Measurements from ENCODE around the gene ANKRD18A.
"Not testable (repeated sequence)": the region's sequence is repeated elsewhere in the genome, so short reads cannot be mapped to it uniquely, and the experiment has no call there.

The ANKRD18A gene

GRCh38 chr9:38622951-38623350 lies 2.6 kb upstream of the ANKRD18A start:
- no peak for DNase-seq

GRCh38 chr9:38622288-38622674 lies 1.9 kb upstream of the ANKRD18A start:
- peak; percentile 22 for DNase-seq

DNA sequence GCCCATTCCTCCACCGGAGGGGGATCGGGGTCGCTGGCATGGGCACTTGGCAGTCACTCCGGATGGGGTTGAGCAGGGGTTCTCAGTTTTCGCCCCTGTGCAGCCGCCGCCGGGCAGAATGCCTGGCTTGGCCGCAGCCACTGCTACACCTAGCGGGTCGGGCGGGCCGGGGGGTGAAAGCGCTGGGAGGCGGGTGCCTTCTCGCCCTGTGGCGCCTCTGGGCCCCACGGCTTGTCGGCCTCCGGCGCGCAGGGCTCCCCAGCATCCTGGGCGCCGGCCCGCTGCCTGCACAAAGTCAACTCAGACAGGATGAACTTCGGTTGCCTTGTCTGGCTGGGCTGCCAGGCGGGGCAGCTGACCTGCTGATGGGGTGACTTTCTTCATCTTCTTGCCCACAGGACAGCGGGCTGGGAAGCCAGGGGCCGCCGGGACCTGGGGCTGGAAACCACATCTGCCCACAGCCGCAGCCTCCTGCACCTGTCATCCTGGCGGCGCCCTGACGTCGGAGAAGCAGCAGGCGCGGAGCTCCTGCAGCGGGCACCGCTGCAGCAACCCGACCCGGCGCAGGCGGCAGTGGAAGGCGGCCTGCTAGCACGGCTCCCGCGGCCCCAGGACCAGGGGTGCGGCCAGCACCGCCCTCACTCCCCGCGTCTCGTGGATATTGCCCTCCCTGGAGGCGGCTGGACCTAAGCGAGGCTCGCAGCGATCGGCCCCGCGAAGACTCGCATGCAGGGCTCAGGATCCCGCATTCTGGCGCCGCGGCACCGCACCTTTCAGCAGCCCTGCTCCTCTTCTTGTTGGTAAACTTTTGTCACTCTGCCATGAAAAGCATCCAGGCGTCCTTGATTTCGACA lies 1.3 kb upstream of the ANKRD18A start:
- peak; percentile 44 for DNase-seq

- peak; percentile 45 for DNase-seq
Observed at GRCh38 chr9:38619556-38620447, 594 bp downstream of the ANKRD18A start.

DNA sequence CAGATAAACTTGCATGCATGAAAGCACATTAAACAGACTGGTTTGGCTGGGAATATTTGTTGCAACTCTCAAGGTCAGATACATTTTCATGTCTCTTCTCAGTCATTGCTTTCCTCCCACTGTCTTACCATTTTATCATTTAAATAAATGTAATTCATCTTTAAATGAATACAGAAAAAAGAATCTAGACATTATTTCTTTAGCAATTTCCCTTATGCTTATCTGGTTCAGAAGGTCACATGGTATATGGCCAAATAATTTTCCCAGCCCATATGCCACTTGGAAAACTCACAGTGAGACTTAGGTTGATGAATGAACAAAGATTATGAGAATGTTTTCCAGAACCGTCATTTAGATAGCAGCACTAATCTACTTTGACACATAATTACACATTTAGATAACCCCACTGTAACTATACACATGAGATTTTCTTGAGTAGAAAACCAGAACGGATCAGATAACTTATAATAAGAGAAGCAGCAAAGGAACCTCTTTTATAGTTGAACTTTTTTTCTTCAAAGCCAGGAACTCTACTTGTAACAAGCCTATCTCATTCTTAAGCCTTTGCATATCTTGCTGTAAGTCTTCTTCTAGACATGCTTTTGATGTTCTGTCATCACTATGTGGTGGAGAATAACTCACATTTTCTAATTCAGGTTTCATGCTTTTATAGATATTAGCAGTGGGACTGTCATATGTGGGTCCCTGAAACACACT lies 22.2 kb downstream of the ANKRD18A start:
- not testable (repeated sequence) for DNase-seq

DNA sequence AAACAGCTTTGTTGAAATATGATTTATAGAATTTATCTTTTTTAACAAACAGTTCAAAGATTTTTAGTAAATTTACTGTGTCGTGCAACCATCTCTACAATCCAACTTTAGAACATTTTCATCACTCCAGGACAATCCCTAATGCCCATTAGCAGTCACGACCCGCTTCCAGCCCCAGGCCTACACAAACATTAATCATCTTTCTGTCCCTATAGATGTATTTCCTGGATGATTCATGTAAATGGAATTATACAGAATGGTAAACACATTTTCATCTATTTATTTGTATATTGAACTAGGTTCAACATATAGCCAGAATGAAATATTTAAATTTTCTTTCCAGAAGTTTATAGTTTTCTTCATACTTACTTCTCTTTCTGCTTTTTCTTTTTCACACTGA lies 25.3 kb downstream of the ANKRD18A start:
- not testable (repeated sequence) for DNase-seq

GRCh38 chr9:38591346-38592063 lies 28.9 kb downstream of the ANKRD18A start:
- not testable (repeated sequence) for DNase-seq

DNA sequence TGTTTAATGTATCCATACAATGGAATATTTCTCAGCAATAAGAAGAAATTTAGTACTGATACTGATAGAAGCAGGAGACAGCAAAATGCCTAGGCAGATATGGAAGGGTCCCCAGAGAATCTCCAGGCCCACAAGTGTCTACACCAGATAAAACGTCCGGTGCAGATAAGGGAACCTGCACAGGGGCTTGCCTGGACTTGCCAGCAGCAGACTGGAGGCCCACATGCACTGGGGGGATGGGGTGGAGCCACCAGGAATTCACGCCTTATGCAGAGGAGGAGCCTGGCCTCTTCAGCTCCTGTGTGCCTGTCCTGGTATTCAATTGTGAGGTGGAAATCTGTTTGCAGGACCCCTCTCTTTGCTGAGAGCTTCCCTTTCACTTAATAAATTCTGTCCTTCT lies 36.6 kb downstream of the ANKRD18A start:
- not testable (repeated sequence) for DNase-seq

GRCh38 chr9:38580112-38580511 lies 40.3 kb downstream of the ANKRD18A start:
- not testable (repeated sequence) for DNase-seq

- not testable (repeated sequence) for DNase-seq
Observed at GRCh38 chr9:38576181-38576580, 44.2 kb downstream of the ANKRD18A start.

DNA sequence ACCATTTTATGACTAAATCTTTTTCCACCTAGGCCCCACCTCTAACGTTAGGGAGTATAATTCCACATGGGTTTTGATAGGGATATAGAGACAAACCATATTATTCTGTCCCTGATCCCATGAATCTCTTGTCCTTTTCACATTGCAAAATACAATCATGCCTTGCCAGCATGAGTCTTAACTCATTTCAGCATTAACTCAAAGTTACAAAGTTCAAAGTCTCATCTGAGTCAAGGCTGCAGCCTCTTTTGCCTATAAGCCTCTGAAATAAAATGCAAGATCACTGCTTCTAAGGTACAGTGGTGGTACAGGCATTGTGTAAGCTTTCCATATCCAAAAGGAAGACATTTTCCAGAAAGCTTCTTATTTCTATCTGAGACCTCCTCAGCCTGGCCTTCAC lies 54.3 kb downstream of the ANKRD18A start:
- DNase-seq, result not testable (repeated sequence)

DNA sequence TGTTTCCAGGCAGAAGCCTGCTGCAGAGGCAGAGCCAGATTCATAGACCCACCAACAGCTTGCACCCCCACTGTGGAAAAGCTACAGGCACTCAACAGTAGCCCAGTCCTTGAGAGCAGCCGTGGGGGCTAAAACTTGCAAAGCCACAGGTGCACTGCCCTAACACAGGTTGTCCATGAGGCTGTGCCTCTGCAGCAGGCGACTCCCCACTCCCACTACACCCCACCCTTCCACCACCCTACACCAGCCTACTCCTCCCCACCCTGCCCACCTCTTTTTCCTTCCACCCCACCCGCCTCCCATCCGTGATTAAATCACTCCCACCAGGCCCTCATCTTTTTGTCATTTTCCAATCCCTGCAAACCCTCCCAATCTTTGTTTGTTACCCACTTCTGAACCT lies 55.2 kb downstream of the ANKRD18A start:
- DNase-seq, result not testable (repeated sequence)

- not testable (repeated sequence) for DNase-seq
Observed at GRCh38 chr9:38563911-38564310, 56.5 kb downstream of the ANKRD18A start.

GRCh38 chr9:38561134-38561533 lies 59.3 kb downstream of the ANKRD18A start:
- not testable (repeated sequence) for DNase-seq

- not testable (repeated sequence) for DNase-seq
Observed at GRCh38 chr9:38559172-38559571, 61.2 kb downstream of the ANKRD18A start.

GRCh38 chr9:38557746-38558145 lies 62.6 kb downstream of the ANKRD18A start:
- DNase-seq, result not testable (repeated sequence)

- DNase-seq, result not testable (repeated sequence)
Observed at GRCh38 chr9:38554966-38555365, 65.4 kb downstream of the ANKRD18A start.

DNA sequence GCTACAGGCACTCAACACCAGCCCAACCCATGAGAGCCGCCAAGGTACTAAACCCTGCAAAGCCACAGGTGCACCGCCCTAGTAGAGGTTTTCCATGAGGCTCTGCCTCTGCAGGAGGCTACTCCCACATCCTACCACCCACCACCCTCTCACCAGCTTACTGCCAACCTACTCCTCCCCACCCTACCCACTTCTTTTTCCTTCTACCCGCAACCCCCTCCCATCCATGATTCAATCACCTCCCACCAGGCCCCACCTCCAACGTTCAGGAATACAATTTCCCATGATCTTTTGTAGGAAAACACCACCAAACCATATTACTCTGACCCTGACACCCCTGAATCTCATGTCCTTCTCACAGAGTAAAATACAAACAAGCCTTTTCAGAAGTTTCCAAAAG lies 67.4 kb downstream of the ANKRD18A start:
- not testable (repeated sequence) for DNase-seq

- peak; percentile 43 for DNase-seq
Observed at GRCh38 chr9:38546497-38547163, 73.8 kb downstream of the ANKRD18A start.

DNA sequence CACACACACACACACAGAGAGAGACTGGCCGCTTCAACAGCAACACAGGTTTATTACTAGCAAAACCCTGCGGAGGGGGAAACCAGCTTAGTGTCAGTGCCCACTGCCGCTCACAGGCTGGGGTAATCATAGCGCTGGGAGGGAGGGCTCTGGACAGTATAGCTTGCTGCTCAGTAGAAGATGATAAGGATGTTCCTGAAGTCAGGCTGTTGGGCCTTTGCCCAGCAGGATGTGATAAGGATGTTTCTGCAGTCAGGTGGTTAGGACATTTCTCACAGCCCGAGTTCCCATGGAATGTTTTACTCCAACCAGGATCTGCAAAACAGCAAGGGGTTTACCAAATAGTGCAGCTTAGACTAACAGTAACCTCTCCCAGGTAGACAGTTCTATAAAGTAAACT lies 79.9 kb downstream of the ANKRD18A start:
- not testable (repeated sequence) for DNase-seq

- DNase-seq, result no peak
Observed at GRCh38 chr9:38529317-38529716, 91.1 kb downstream of the ANKRD18A start.

DNA sequence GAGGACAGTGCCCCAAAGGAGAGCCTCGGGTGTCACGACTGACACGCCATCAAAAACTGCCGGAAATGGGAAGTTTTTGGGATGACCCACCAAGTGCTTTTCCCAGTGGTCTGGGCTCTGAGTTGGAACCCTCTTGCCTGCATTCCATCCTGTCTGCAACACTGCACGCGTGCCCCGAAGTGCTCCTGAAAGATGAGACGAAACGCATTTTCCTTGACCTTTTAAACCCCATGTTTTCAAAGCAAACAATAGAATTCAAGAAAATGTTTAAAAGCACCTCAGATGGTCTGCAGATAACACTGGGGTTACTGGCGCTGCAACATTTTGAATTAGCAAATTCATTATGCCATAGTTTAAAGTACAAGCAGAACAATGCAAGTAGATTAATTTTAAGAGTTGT lies 92.9 kb downstream of the ANKRD18A start:
- no peak for DNase-seq

All from stimulated activated naive CD4-positive, alpha-beta T cell treated with Interleukin-2 at 50 U/mL for 16 hours (primary cell).